PC-9 (cell line): Measurements from ENCODE around the gene SCARB1.

Source experiments
- EZH2 ChIP-seq: fragments of 200-600 bp; sonication (generic); IDR thresholded peaks from 2 replicates; pipeline ENCODE4 v1.8.0; 2017; ENCODE audit warnings: antibody characterized with exemption, low read depth
- TF ChIP-seq, protein P1 (sequence below): fragments of 200-600 bp; sonication (generic); conservative IDR thresholded peaks from 2 replicates; pipeline ENCODE4 v1.6.1; 2017; ENCODE audit warnings: mixed run types, antibody characterized with exemption, mild to moderate bottlenecking, moderate library complexity

DNA sequence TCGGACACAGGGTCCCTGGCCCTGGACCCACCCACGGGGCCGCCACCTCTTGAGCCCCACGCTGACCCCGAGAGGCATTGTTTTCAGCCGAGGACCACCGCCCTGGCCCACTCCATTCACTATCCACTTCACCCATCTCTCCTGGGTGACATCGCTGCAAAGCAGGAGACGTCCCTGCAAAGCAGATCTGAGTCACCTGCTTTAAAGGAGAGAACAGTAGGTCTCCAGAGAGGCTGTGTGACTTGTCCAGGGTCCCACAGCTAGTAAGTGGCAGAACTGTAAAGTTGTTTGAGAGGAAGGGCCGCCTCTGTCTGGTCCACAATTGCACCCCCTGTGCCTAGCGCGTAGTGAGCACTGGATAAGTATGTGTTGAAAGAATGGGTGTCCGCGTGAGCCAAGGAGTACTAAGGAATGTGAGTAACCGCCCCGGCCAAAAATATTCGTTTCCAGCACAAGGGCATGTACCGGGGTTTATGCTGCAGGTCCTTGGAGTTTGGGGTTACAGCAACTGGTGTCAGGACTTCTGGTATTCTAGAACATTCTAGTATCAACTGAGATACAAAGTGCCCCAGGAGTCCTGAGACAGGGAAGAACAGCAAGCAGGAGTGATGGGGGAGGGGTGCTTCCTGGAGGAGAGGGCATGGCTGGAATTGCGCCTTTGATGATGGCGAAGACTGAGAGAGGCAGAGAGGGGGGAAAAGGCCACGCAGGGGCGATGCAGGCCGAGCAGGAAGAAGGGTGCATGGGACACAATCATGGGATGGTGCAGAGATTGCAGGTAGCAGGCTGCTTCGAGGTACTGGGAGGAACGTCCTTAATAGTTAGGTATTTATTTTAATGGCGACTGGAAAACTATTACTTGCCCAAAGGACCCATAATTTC is 91.1 kb downstream of the SCARB1 start:
- TF ChIP-seq, protein P1, sequence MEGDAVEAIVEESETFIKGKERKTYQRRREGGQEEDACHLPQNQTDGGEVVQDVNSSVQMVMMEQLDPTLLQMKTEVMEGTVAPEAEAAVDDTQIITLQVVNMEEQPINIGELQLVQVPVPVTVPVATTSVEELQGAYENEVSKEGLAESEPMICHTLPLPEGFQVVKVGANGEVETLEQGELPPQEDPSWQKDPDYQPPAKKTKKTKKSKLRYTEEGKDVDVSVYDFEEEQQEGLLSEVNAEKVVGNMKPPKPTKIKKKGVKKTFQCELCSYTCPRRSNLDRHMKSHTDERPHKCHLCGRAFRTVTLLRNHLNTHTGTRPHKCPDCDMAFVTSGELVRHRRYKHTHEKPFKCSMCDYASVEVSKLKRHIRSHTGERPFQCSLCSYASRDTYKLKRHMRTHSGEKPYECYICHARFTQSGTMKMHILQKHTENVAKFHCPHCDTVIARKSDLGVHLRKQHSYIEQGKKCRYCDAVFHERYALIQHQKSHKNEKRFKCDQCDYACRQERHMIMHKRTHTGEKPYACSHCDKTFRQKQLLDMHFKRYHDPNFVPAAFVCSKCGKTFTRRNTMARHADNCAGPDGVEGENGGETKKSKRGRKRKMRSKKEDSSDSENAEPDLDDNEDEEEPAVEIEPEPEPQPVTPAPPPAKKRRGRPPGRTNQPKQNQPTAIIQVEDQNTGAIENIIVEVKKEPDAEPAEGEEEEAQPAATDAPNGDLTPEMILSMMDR = no peak
- no peak for TF ChIP-seq EZH2
